ENCODE data around the gene RMP24.

RMP24 gene

DNA sequence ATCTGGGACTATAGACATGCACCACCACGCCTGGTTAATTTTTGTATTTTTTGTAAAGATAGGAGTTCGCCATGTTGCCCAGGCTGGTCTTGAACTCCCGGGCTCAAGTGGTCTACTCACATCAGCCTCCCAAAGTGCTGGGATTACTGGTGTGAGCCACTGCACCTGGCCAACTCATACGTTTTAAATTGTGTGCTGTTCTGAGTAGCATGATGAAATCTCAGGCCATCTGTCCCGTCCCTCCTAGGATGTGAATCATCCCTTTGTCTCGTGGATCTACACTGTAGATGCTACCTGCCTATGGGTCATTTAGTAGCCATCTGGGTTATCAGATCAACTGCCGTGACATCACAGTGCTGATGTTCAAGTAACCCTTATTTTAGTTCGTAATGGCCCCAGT is 38.5 kb upstream of the RMP24 start:
- no peak for DNase-seq
- intact Hi-C loops (cut with DNase I; ENCODE audit: low total_unique reads) = no loop called here
- no peak overlapping the region for H3K4me3 ChIP-seq
- peaks cover 0 to 17% (median 2%) of the 10 kb centered on the region in 4 donors for H3K4me1 ChIP-seq
- H3K27ac ChIP-seq = no peak overlapping the region
- 70 to 89% (median 83%) methylated on average over 7 to 8 of the region's 8 CpGs for WGBS, 5 donors
- H3K27me3 ChIP-seq = no peaks in the 10 kb centered on the region
- TF ChIP-seq, protein P1, sequence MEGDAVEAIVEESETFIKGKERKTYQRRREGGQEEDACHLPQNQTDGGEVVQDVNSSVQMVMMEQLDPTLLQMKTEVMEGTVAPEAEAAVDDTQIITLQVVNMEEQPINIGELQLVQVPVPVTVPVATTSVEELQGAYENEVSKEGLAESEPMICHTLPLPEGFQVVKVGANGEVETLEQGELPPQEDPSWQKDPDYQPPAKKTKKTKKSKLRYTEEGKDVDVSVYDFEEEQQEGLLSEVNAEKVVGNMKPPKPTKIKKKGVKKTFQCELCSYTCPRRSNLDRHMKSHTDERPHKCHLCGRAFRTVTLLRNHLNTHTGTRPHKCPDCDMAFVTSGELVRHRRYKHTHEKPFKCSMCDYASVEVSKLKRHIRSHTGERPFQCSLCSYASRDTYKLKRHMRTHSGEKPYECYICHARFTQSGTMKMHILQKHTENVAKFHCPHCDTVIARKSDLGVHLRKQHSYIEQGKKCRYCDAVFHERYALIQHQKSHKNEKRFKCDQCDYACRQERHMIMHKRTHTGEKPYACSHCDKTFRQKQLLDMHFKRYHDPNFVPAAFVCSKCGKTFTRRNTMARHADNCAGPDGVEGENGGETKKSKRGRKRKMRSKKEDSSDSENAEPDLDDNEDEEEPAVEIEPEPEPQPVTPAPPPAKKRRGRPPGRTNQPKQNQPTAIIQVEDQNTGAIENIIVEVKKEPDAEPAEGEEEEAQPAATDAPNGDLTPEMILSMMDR (IDR thresholded peaks at IDR 0.05) = no peak
- no peak for TF ChIP-seq POLR2AphosphoS5 (IDR thresholded peaks at IDR 0.05)
- TF ChIP-seq POLR2A (IDR thresholded peaks at IDR 0.05) = no peak
- TF ChIP-seq EP300 (IDR thresholded peaks at IDR 0.05) = no peak
- H3K36me3 ChIP-seq = no peaks in the 10 kb centered on the region
- H3K9me3 ChIP-seq = peaks cover 0 to 11% (median 8%) of the 10 kb centered on the region in 4 donors

DNA sequence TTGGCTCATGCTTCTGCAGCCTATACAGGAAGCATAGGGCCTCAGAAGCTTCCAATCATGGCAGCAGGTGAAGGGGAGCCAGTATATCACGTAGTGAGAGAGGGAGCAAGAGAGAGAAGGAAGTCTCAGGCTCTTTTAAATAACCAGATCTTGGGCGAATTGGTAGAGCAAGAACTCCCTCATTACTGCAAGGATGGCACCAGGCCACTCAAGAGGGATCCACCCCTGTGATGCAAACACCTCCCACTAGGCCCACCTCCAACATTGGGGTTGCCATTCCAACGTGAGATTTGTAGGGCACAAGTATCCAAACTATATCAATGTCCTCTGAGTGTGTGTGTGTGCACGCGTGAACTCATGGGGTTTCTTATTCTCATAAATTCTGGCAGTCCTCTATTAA is 37.6 kb upstream of the RMP24 start:
- TF ChIP-seq EP300 (IDR thresholded peaks at IDR 0.05) (no peak), POLR2AphosphoS5 (IDR thresholded peaks at IDR 0.05) (no peak), POLR2A (IDR thresholded peaks at IDR 0.05) (no peak)
- TF ChIP-seq, protein P1 (IDR thresholded peaks at IDR 0.05) = no peak
- DNase-seq = no peak
- H3K36me3 ChIP-seq = no peaks in the 10 kb centered on the region
- H3K27me3 ChIP-seq = no peaks in the 10 kb centered on the region
- intact Hi-C loops (cut with DNase I; ENCODE audit: low total_unique reads) = no loop called here
- WGBS, 5 donors = 80 to 85% (median 82%) methylated on average over 5 of the region's 5 CpGs
- no peak overlapping the region for H3K27ac ChIP-seq
- peaks cover 0 to 22% (median 2%) of the 10 kb centered on the region in 4 donors for H3K4me1 ChIP-seq
- H3K9me3 ChIP-seq = peaks cover 0 to 6% (median 6%) of the 10 kb centered on the region in 4 donors
- H3K4me3 ChIP-seq = no peak overlapping the region

DNA sequence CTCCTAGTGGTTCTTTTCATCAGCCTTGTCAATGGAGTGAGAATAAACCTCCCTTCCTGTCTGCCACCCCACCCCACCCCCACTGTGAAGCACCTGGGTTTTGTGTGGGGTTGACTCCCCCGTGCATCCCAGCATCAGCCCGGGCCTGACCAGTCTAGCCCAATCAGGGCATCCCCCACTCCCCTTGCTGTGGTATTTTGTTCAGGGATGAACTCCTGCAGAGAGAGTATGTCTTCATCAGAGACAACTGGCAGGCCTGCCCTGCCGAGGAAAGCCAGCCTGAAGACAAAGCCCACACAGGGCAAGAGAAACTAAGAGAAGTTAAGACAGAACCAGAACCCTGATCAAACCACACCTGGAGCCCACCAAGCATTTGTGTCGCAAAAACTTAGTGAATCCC is 36.7 kb upstream of the RMP24 start:
- TF ChIP-seq POLR2A (IDR thresholded peaks at IDR 0.05) (no peak), EP300 (IDR thresholded peaks at IDR 0.05) (no peak), POLR2AphosphoS5 (IDR thresholded peaks at IDR 0.05) (no peak)
- TF ChIP-seq, protein P1 (IDR thresholded peaks at IDR 0.05) = no peak
- Histone ChIP-seq H3K36me3 (no peaks in the 10 kb centered on the region), H3K27ac (no peak overlapping the region), H3K4me1 (peaks cover 0 to 22% (median 2%) of the 10 kb centered on the region in 4 donors), H3K9me3 (no peaks in the 10 kb centered on the region), H3K27me3 (no peaks in the 10 kb centered on the region), H3K4me3 (no peak overlapping the region)
- DNase-seq = no peak
- intact Hi-C loops (cut with DNase I; ENCODE audit: low total_unique reads) = no loop called here
- WGBS, 5 donors = 61 to 84% (median 77%) methylated on average over 4 of the region's 4 CpGs

DNA sequence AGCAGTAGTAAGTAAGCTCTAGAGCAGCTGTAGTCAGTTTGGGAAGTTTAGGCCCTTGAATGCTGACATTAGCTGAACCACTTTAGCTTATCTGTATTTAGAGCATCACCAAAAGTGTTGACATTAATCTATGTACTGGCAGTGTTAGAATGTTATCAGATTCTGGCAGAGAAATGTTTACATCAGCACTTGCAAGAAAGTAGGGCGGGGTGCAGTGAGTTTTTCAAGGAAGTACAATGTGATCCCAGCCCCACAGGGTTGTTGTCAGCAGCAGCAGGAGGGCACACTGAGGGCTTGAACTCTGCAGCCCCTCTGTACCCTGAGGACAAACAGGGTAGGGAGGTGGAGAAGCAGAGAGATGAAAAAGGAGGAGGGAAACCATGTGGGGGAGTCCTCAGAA is 35.5 kb upstream of the RMP24 start:
- intact Hi-C loops (cut with DNase I; ENCODE audit: low total_unique reads) = no loop called here
- Histone ChIP-seq H3K36me3 (no peaks in the 10 kb centered on the region), H3K4me1 (peaks cover 0 to 22% (median 2%) of the 10 kb centered on the region in 4 donors), H3K4me3 (no peak overlapping the region), H3K9me3 (no peaks in the 10 kb centered on the region), H3K27me3 (no peaks in the 10 kb centered on the region), H3K27ac (peak overlapping the region in 1 of 5 donors; percentile 20)
- 29 to 42% (median 38%) methylated on average over 1 of the region's 1 CpG for WGBS, 5 donors
- DNase-seq = no peak
- TF ChIP-seq EP300 (IDR thresholded peaks at IDR 0.05) (no peak), POLR2AphosphoS5 (IDR thresholded peaks at IDR 0.05) (no peak), POLR2A (IDR thresholded peaks at IDR 0.05) (no peak)
- TF ChIP-seq, protein P1 (IDR thresholded peaks at IDR 0.05) = no peak
